ENCODE data around the gene LRP2.
A peak's percentile ranks its signal among the peaks of the same experiment; 100 is the strongest.

Gene LRP2

GRCh38 chr2:169129703-169130243, 232.6 kb downstream of the LRP2 start:
- no peak for DNase-seq (ENCODE audit: low read depth in 2 of 3, low spot score in 1 of 3)

- DNase-seq (ENCODE audit: low read depth in 2 of 3, low spot score in 1 of 3): no peak
Measured at GRCh38 chr2:169119851-169120250, 242.5 kb downstream of the LRP2 start.

- DNase-seq (ENCODE audit: low read depth in 2 of 3, low spot score in 1 of 3): no peak
Measured at GRCh38 chr2:169119123-169119760, 243.1 kb downstream of the LRP2 start.

GRCh38 chr2:169118060-169118459, 244.3 kb downstream of the LRP2 start:
- no peak for DNase-seq (ENCODE audit: low read depth in 2 of 3, low spot score in 1 of 3)

GRCh38 chr2:169116993-169117392, 245.3 kb downstream of the LRP2 start:
- no peak for DNase-seq (ENCODE audit: low read depth in 2 of 3, low spot score in 1 of 3)

GRCh38 chr2:169116327-169116726, 246.0 kb downstream of the LRP2 start:
- no peak for DNase-seq (ENCODE audit: low read depth in 2 of 3, low spot score in 1 of 3)

- DNase-seq (ENCODE audit: low read depth in 2 of 3, low spot score in 1 of 3): no peak
Measured at GRCh38 chr2:169114056-169114455, 248.3 kb downstream of the LRP2 start.

- no peak for DNase-seq (ENCODE audit: low read depth in 2 of 3, low spot score in 1 of 3)
Measured at GRCh38 chr2:169112841-169113240, 249.5 kb downstream of the LRP2 start.

- no peak for DNase-seq (ENCODE audit: low read depth in 2 of 3, low spot score in 1 of 3)
Measured at GRCh38 chr2:169110916-169111315, 251.4 kb downstream of the LRP2 start.

- no peak for DNase-seq (ENCODE audit: low read depth in 2 of 3, low spot score in 1 of 3)
Measured at GRCh38 chr2:169110419-169110818, 251.9 kb downstream of the LRP2 start.

- DNase-seq (ENCODE audit: low read depth in 2 of 3, low spot score in 1 of 3): peak; percentile 45 to 76 (median 54)
Measured at GRCh38 chr2:169109502-169110409, 252.6 kb downstream of the LRP2 start.

GRCh38 chr2:169108099-169108884, 254.0 kb downstream of the LRP2 start:
- no peak for DNase-seq (ENCODE audit: low read depth in 2 of 3, low spot score in 1 of 3)

- no peak for DNase-seq (ENCODE audit: low read depth in 2 of 3, low spot score in 1 of 3)
Measured at GRCh38 chr2:169107645-169108044, 254.7 kb downstream of the LRP2 start.

GRCh38 chr2:169106563-169107545, 255.5 kb downstream of the LRP2 start:
- DNase-seq (ENCODE audit: low read depth in 2 of 3, low spot score in 1 of 3): no peak

- no peak for DNase-seq (ENCODE audit: low read depth in 2 of 3, low spot score in 1 of 3)
Measured at GRCh38 chr2:169106134-169106533, 256.2 kb downstream of the LRP2 start.

GRCh38 chr2:169105476-169105875, 256.9 kb downstream of the LRP2 start:
- DNase-seq (ENCODE audit: low read depth in 2 of 3, low spot score in 1 of 3): no peak

- DNase-seq (ENCODE audit: low read depth in 2 of 3, low spot score in 1 of 3): no peak
Measured at GRCh38 chr2:169104848-169105247, 257.5 kb downstream of the LRP2 start.

GRCh38 chr2:169095621-169096105, 266.7 kb downstream of the LRP2 start:
- peak in 1 of 3 donors; percentile 19 for DNase-seq (ENCODE audit: low read depth in 2 of 3, low spot score in 1 of 3)

- DNase-seq (ENCODE audit: low read depth in 2 of 3, low spot score in 1 of 3): no peak
Measured at GRCh38 chr2:169094676-169095075, 267.7 kb downstream of the LRP2 start.

GRCh38 chr2:169093535-169093934, 268.8 kb downstream of the LRP2 start:
- DNase-seq (ENCODE audit: low read depth in 2 of 3, low spot score in 1 of 3): no peak
